Ishikawa (cell line): ENCODE data around the gene HSPB2.

ENCODE experiments used
- CEBPB ChIP-seq: IDR thresholded peaks from 2 replicates; pipeline ENCODE4 v1.6.1; 2012
- CREB1 ChIP-seq: IDR thresholded peaks from 2 replicates; pipeline ENCODE4 v1.6.1; 2012; ENCODE audit warnings: low read depth
- EGR1 ChIP-seq: IDR thresholded peaks from 2 replicates; pipeline ENCODE4 v1.6.1; 2012
- EP300 ChIP-seq: IDR thresholded peaks from 2 replicates; pipeline ENCODE4 v1.6.1; 2012; ENCODE audit warnings: borderline replicate concordance
- FOXM1 ChIP-seq: IDR thresholded peaks from 2 replicates; pipeline ENCODE4 v1.6.1; 2012; ENCODE audit warnings: low read depth, borderline replicate concordance
- MAX ChIP-seq: IDR thresholded peaks from 2 replicates; pipeline ENCODE4 v1.6.1; 2012
- NFIC ChIP-seq: IDR thresholded peaks from 2 replicates; pipeline ENCODE4 v1.6.1; 2012
- RAD21 ChIP-seq: IDR thresholded peaks from 2 replicates; pipeline ENCODE4 v1.6.1; 2012; ENCODE audit warnings: low read depth
- REST ChIP-seq: IDR thresholded peaks from 2 replicates; pipeline ENCODE4 v1.6.1; 2012; ENCODE audit warnings: low read depth, mild to moderate bottlenecking
- TAF1 ChIP-seq: IDR thresholded peaks from 2 replicates; pipeline ENCODE4 v1.6.1; 2012; ENCODE audit warnings: low read depth, mild to moderate bottlenecking
- TCF12 ChIP-seq: IDR thresholded peaks from 2 replicates; pipeline ENCODE4 v1.6.1; 2012; ENCODE audit warnings: low read depth
- TEAD4 ChIP-seq: IDR thresholded peaks from 2 replicates; pipeline ENCODE4 v1.6.1; 2012
- USF1 ChIP-seq: IDR thresholded peaks from 2 replicates; pipeline ENCODE4 v1.6.1; 2012
- YY1 ChIP-seq: IDR thresholded peaks from 2 replicates; pipeline ENCODE4 v1.6.1; 2012; ENCODE audit warnings: low read depth
- ZBTB7A ChIP-seq: IDR thresholded peaks from 2 replicates; pipeline ENCODE4 v1.6.1; 2012; ENCODE audit warnings: low read depth

HSPB2 gene

GRCh38 chr11:111878385-111878848 is 34.1 kb upstream of the HSPB2 start:
- TF ChIP-seq CEBPB (no peak), TCF12 (no peak), RAD21 (peak; percentile 40), FOXM1 (no peak), REST (no peak), MAX (no peak), EP300 (no peak; the same call in 1 of the 2 replicates)

- TF ChIP-seq NFIC (peak; percentile 33; the same call in 1 of the 2 replicates), MAX (peak; percentile 79), EGR1 (no peak), CEBPB (no peak), USF1 (peak; percentile 3; the same call in 1 of the 2 replicates), YY1 (peak; percentile 83), RAD21 (peak; percentile 90), EP300 (no peak), TCF12 (peak; percentile 68), ZBTB7A (no peak), TAF1 (peak; percentile 49), CREB1 (peak; percentile 99), REST (no peak), FOXM1 (no peak), TEAD4 (peak; percentile 65)
Measured at GRCh38 chr11:111878849-111879636, 33.5 kb upstream of the HSPB2 start, which contains the start of the genes CFAP68 and FDXACB1. Gene CFAP68, plus strand, starts transcription at chr11:111879541. Its CDS starts 20 bp downstream, at chr11:111879561. Gene FDXACB1, minus strand, starts transcription at chr11:111879165. Its CDS starts 33 bp downstream, at chr11:111879132.

GRCh38 chr11:111879637-111879960 is 32.9 kb upstream of the HSPB2 start:
- TF ChIP-seq EGR1 (no peak), TCF12 (no peak), RAD21 (no peak), REST (no peak), USF1 (no peak), CREB1 (no peak), CEBPB (no peak)

GRCh38 chr11:111882202-111882601 is 30.3 kb upstream of the HSPB2 start:
- TF ChIP-seq EP300 (no peak), TEAD4 (no peak), CREB1 (no peak), TAF1 (no peak), RAD21 (no peak), ZBTB7A (no peak), MAX (no peak), REST (no peak), YY1 (no peak), NFIC (no peak), TCF12 (no peak), CEBPB (no peak)
